Neuronal stem cell (in vitro differentiated cells): Measurements from ENCODE around the gene TMEM39B.

Experiments
- DNase-seq: peaks from one replicate; pipeline ENCODE4 v3.0.0-alpha.2; 2013; ENCODE audit warnings: low spot score
- H2AFZ ChIP-seq: one replicate; pipeline ENCODE4 v1.6.1; 2013; ENCODE audit warnings: mild to moderate bottlenecking, low read length, inconsistent platforms
- H2AK5ac ChIP-seq: 2 replicates; pipeline ENCODE4 v1.6.1; 2013; ENCODE audit warnings: low read depth, mild to moderate bottlenecking, inconsistent platforms, low read length, moderate library complexity, mixed read lengths
- H2BK120ac ChIP-seq: 2 replicates; pipeline ENCODE4 v1.6.1; 2013; ENCODE audit warnings: low read depth, mild to moderate bottlenecking, inconsistent platforms, low read length, moderate library complexity, mixed read lengths
- H2BK12ac ChIP-seq: one replicate; pipeline ENCODE4 v1.6.1; 2013; ENCODE audit warnings: low read length, inconsistent platforms
- H2BK15ac ChIP-seq: 2 replicates; pipeline ENCODE4 v1.6.1; 2013; ENCODE audit warnings: mild to moderate bottlenecking, low read length, inconsistent platforms, mixed read lengths
- H2BK5ac ChIP-seq: one replicate; pipeline ENCODE4 v1.6.1; 2013; ENCODE audit warnings: inconsistent platforms, mild to moderate bottlenecking, low read length, moderate library complexity
- H3K14ac ChIP-seq: one replicate; pipeline ENCODE4 v1.6.1; 2013; ENCODE audit warnings: low read length, inconsistent platforms
- H3K18ac ChIP-seq: 2 replicates; pipeline ENCODE4 v1.6.1; 2013; ENCODE audit warnings: low read length, inconsistent platforms
- H3K23ac ChIP-seq: 2 replicates; pipeline ENCODE4 v1.6.1; 2013; ENCODE audit warnings: low read depth, mild to moderate bottlenecking, mixed read lengths, low read length, inconsistent platforms; ENCODE audit not compliant: poor library complexity
- H3K27ac ChIP-seq: replicated peaks from 3 replicates; pipeline ENCODE4 v1.5.1; 2013; ENCODE audit warnings: low read length, inconsistent platforms
- H3K27me3 ChIP-seq, 3 experiments: 2 replicates each; pipeline ENCODE4 v1.6.1; 2013; ENCODE audit warnings: low read length in 3 of 3, mild to moderate bottlenecking in 2 of 3, inconsistent platforms in 1 of 3, low read depth in 1 of 3, mixed read lengths in 1 of 3, moderate library complexity in 1 of 3; ENCODE audit not compliant: control insufficient read depth in 3 of 3, insufficient read depth in 3 of 3
- H3K36me3 ChIP-seq, 2 donors: replicated peaks in 1 of 2; 2 replicates each; pipeline ENCODE4 v1.6.1; 2013; ENCODE audit warnings: low read length in 2 of 2; ENCODE audit not compliant: control insufficient read depth in 2 of 2, insufficient read depth in 2 of 2
- H3K4ac ChIP-seq: 2 replicates; pipeline ENCODE4 v1.6.1; 2013; ENCODE audit warnings: inconsistent platforms, mild to moderate bottlenecking, low read length, moderate library complexity
- H3K4me1 ChIP-seq, 2 donors: 1 replicate in 1 of 2; 2 replicates in 1 of 2; pipeline ENCODE4 v1.6.1; 2013; ENCODE audit warnings: low read length in 2 of 2, low read depth in 1 of 2; ENCODE audit not compliant: control insufficient read depth in 2 of 2, insufficient read depth in 1 of 2
- H3K4me2 ChIP-seq: one replicate; pipeline ENCODE4 v1.6.1; 2013; ENCODE audit warnings: mild to moderate bottlenecking, low read length, inconsistent platforms; ENCODE audit not compliant: insufficient read depth, poor library complexity, severe bottlenecking
- H3K4me3 ChIP-seq, 2 donors: 2 replicates each; pipeline ENCODE4 v1.5.1; 2013; ENCODE audit warnings: low read length in 2 of 2, mild to moderate bottlenecking in 2 of 2, inconsistent platforms in 1 of 2, moderate library complexity in 1 of 2
- H3K79me1 ChIP-seq: one replicate; pipeline ENCODE4 v1.6.1; 2013; ENCODE audit warnings: low read depth, mild to moderate bottlenecking, inconsistent platforms, low read length, moderate library complexity
- H3K9ac ChIP-seq: one replicate; pipeline ENCODE4 v1.6.1; 2013; ENCODE audit warnings: mild to moderate bottlenecking, low read depth, low read length, inconsistent platforms; ENCODE audit not compliant: poor library complexity
- H3K9me3 ChIP-seq, 2 donors: replicated peaks in 1 of 2; 2 replicates each; pipeline versions ENCODE3 to v1.6.1; 2013; ENCODE audit warnings: low read length in 2 of 2, mild to moderate bottlenecking in 2 of 2, inconsistent platforms in 1 of 2, low read depth in 1 of 2, mixed read lengths in 1 of 2, moderate library complexity in 1 of 2; ENCODE audit not compliant: control insufficient read depth in 2 of 2, insufficient read depth in 1 of 2
- H4K8ac ChIP-seq: one replicate; pipeline ENCODE4 v1.6.1; 2013; ENCODE audit warnings: low read depth, mild to moderate bottlenecking, inconsistent platforms, low read length, moderate library complexity
- H4K91ac ChIP-seq: one replicate; pipeline ENCODE4 v1.6.1; 2013; ENCODE audit warnings: low read length, low read depth, mild to moderate bottlenecking, inconsistent platforms; ENCODE audit not compliant: poor library complexity
- WGBS, 2 donors: extraction: QIAGEN DNeasy Blood & Tissue Kit; methylation state at CpG; one replicate each; pipeline ENCODE4 v1.1.7; 2013; ENCODE audit warnings: missing lambda C conversion rate in 2 of 2, mixed read lengths in 1 of 2; ENCODE audit not compliant: insufficient read length in 2 of 2, insufficient replicate concordance in 1 of 2; ENCODE audit errors: extremely low coverage in 2 of 2; 5-methylcytosine and 5-hydroxymethylcytosine counted together

The TMEM39B gene

GRCh38 chr1:32042330-32042729, 30.4 kb upstream of the TMEM39B start:
- no peaks in the 10 kb centered on the region for H3K27me3 ChIP-seq
- H2AFZ ChIP-seq, result no peak overlapping the region
- no peak overlapping the region for H4K91ac ChIP-seq
- H2AK5ac ChIP-seq, result no peak overlapping the region
- no peak overlapping the region for H2BK120ac ChIP-seq
- no peak overlapping the region for H3K23ac ChIP-seq
- peaks cover 42 to 49% of the 10 kb centered on the region in 2 donors for H3K36me3 ChIP-seq
- H3K4me3 ChIP-seq, result no peak overlapping the region
- peaks cover 0 to 2% of the 10 kb centered on the region in 2 donors for H3K9me3 ChIP-seq
- H2BK12ac ChIP-seq, result no peak overlapping the region
- no peak overlapping the region for H3K18ac ChIP-seq
- no peak overlapping the region for H2BK5ac ChIP-seq
- DNase-seq, result no peak
- H3K79me1 ChIP-seq, result peaks cover 4% of the 10 kb centered on the region
- H2BK15ac ChIP-seq, result no peak overlapping the region
- H3K9ac ChIP-seq, result no peak overlapping the region
- no peak overlapping the region for H3K4ac ChIP-seq
- no peak overlapping the region for H4K8ac ChIP-seq
- no CpG with 5 or more reads among the region's 5 CpGs for WGBS, 2 donors
- no peak overlapping the region for H3K27ac ChIP-seq
- no peak overlapping the region for H3K4me2 ChIP-seq
- H3K14ac ChIP-seq, result no peak overlapping the region
- no peaks in the 10 kb centered on the region for H3K4me1 ChIP-seq

DNA sequence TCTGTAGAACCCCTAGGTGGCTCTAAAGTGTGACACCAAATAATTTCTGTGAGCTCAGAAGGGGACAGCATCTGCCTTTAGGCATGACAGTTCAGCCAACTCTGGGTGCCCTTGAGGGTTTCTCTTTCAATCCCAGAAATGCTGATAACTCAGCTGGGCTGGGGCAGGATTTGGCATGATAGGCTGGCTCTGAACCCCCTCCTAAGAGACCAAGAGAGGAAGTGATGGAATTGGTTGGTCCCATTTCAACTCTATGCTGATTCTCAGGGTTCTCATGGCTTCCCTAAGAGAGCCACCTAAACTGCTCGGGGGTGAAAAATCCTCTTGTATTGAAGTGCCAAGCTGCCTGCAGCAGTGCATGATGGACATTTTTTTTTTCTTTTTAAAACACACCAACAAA, 28.5 kb upstream of the TMEM39B start:
- H2BK12ac ChIP-seq, result no peak overlapping the region
- no peak overlapping the region for H2AFZ ChIP-seq
- H3K23ac ChIP-seq, result no peak overlapping the region
- H3K4me2 ChIP-seq, result no peak overlapping the region
- H2BK120ac ChIP-seq, result no peak overlapping the region
- WGBS, 2 donors, result no CpG with 5 or more reads among the region's 1 CpG
- no peak overlapping the region for H2BK5ac ChIP-seq
- H3K9me3 ChIP-seq, result no peaks in the 10 kb centered on the region
- H2AK5ac ChIP-seq, result no peak overlapping the region
- no peak overlapping the region for H3K9ac ChIP-seq
- no peak overlapping the region for H4K8ac ChIP-seq
- H3K14ac ChIP-seq, result no peak overlapping the region
- no peak for DNase-seq
- H3K4me1 ChIP-seq, result no peaks in the 10 kb centered on the region
- H3K79me1 ChIP-seq, result peaks cover 4% of the 10 kb centered on the region
- H2BK15ac ChIP-seq, result no peak overlapping the region
- H4K91ac ChIP-seq, result no peak overlapping the region
- no peak overlapping the region for H3K4ac ChIP-seq
- peaks cover 23 to 45% of the 10 kb centered on the region in 2 donors for H3K36me3 ChIP-seq
- no peak overlapping the region for H3K4me3 ChIP-seq
- no peak overlapping the region for H3K27ac ChIP-seq
- H3K27me3 ChIP-seq, result no peaks in the 10 kb centered on the region
- no peak overlapping the region for H3K18ac ChIP-seq

GRCh38 chr1:32045772-32046171, 27.0 kb upstream of the TMEM39B start:
- Histone ChIP-seq H2AFZ (no peak overlapping the region), H2BK5ac (no peak overlapping the region), H2BK120ac (no peak overlapping the region), H3K36me3 (peaks cover 19 to 37% of the 10 kb centered on the region in 2 donors), H3K9ac (no peak overlapping the region), H4K91ac (no peak overlapping the region), H3K18ac (no peak overlapping the region), H3K4me1 (no peaks in the 10 kb centered on the region), H3K14ac (no peak overlapping the region), H3K27ac (no peak overlapping the region), H3K4me3 (no peak overlapping the region), H4K8ac (no peak overlapping the region), H2AK5ac (no peak overlapping the region), H3K23ac (no peak overlapping the region), H3K4me2 (no peak overlapping the region), H2BK15ac (no peak overlapping the region), H3K79me1 (peaks cover 3% of the 10 kb centered on the region), H3K27me3 (no peaks in the 10 kb centered on the region), H2BK12ac (no peak overlapping the region), H3K4ac (no peak overlapping the region), H3K9me3 (no peaks in the 10 kb centered on the region)
- WGBS, 2 donors, result no CpG with 5 or more reads among the region's 2 CpGs
- DNase-seq, result no peak

- H2AFZ ChIP-seq, result no peak overlapping the region
- no peak overlapping the region for H3K4me3 ChIP-seq
- no peak overlapping the region for H4K8ac ChIP-seq
- H3K36me3 ChIP-seq, result peaks cover 31 to 33% of the 10 kb centered on the region in 2 donors
- H3K79me1 ChIP-seq, result no peaks in the 10 kb centered on the region
- no peak overlapping the region for H2BK120ac ChIP-seq
- H4K91ac ChIP-seq, result no peak overlapping the region
- DNase-seq, result no peak
- no peak overlapping the region for H2AK5ac ChIP-seq
- H3K9ac ChIP-seq, result no peak overlapping the region
- no peak overlapping the region for H3K18ac ChIP-seq
- no peak overlapping the region for H3K27ac ChIP-seq
- no peak overlapping the region for H2BK5ac ChIP-seq
- H3K4me1 ChIP-seq, result no peaks in the 10 kb centered on the region
- H2BK15ac ChIP-seq, result no peak overlapping the region
- no peak overlapping the region for H2BK12ac ChIP-seq
- no peaks in the 10 kb centered on the region for H3K9me3 ChIP-seq
- no peak overlapping the region for H3K4ac ChIP-seq
- H3K4me2 ChIP-seq, result no peak overlapping the region
- H3K27me3 ChIP-seq, result no peaks in the 10 kb centered on the region
- no peak overlapping the region for H3K23ac ChIP-seq
- H3K14ac ChIP-seq, result no peak overlapping the region
These were observed 25.0 kb upstream of the TMEM39B start for GRCh38 chr1:32047701-32048100.
